Measurements from ENCODE around the gene HTD2. TPM values are rescaled to one million over a fixed set of nuclear protein-coding genes. Genes with fewer than 3 reads are reported as not detected.

The HTD2 gene
- total RNA-seq, 1 donor from 2014 or later = 7.7 TPM

GRCh38 chr3:58352626-58353025 lies 46.3 kb downstream of the HTD2 start:
- no peak for TF ChIP-seq CTCF (IDR thresholded peaks at IDR 0.05; ENCODE audit: insufficient read depth, low read depth, low read length)
- TF ChIP-seq EZH2 (IDR thresholded peaks at IDR 0.05; ENCODE audit: insufficient read depth, low read length) = no peak
- FAIRE-seq = no peak
- Histone ChIP-seq H2AFZ (ENCODE audit: low read depth, low read length) (no peak overlapping the region), H3K4me3 (ENCODE audit: insufficient read depth, low read depth, low read length) (no peak overlapping the region), H3K4me1 (ENCODE audit: insufficient read depth, low read length) (peaks cover 4% of the 10 kb centered on the region), H3K4me2 (ENCODE audit: low read length) (no peak overlapping the region), H3K27me3 (ENCODE audit: insufficient read depth, low read length) (no peaks in the 10 kb centered on the region), H3K9me3 (ENCODE audit: insufficient read depth, low read depth, low read length) (no peaks in the 10 kb centered on the region), H3K27ac (ENCODE audit: low read depth, low read length) (no peak overlapping the region), H3K9ac (ENCODE audit: low read length) (no peak overlapping the region), H4K20me1 (ENCODE audit: insufficient read depth, low read length) (peaks cover 52% of the 10 kb centered on the region), H3K79me2 (ENCODE audit: insufficient read depth, low read length) (peaks cover 47% of the 10 kb centered on the region), H3K36me3 (ENCODE audit: insufficient read depth, low read length) (no peaks in the 10 kb centered on the region)
- no peak overlapping the region for H3K4me3 Mint-ChIP-seq (ENCODE audit: unreplicated experiment)
- H3K36me3 Mint-ChIP-seq (ENCODE audit: low read depth, unreplicated experiment) = no peaks in the 10 kb centered on the region
- DNase-seq (ENCODE audit: low read depth) = no peak
- H3K9me3 Mint-ChIP-seq (ENCODE audit: unreplicated experiment) = no peaks in the 10 kb centered on the region
- H3K27me3 Mint-ChIP-seq (ENCODE audit: low read depth, unreplicated experiment) = peaks cover 2% of the 10 kb centered on the region
- no peak overlapping the region for H3K27ac Mint-ChIP-seq (ENCODE audit: unreplicated experiment)
- peaks cover 13% of the 10 kb centered on the region for H3K4me1 Mint-ChIP-seq (ENCODE audit: low read depth, unreplicated experiment)

GRCh38 chr3:58353722-58354553 lies 47.6 kb downstream of the HTD2 start:
- no peak overlapping the region for H3K4me2 ChIP-seq (ENCODE audit: low read length)
- no peaks in the 10 kb centered on the region for H3K27me3 ChIP-seq (ENCODE audit: insufficient read depth, low read length)
- no peaks in the 10 kb centered on the region for H3K36me3 Mint-ChIP-seq (ENCODE audit: low read depth, unreplicated experiment)
- TF ChIP-seq CTCF (IDR thresholded peaks at IDR 0.05; ENCODE audit: insufficient read depth, low read depth, low read length) = peak; percentile 2
- TF ChIP-seq EZH2 (IDR thresholded peaks at IDR 0.05; ENCODE audit: insufficient read depth, low read length) = no peak
- peaks cover 2% of the 10 kb centered on the region for H3K27me3 Mint-ChIP-seq (ENCODE audit: low read depth, unreplicated experiment)
- peaks cover 4% of the 10 kb centered on the region for H3K4me1 ChIP-seq (ENCODE audit: insufficient read depth, low read length)
- H3K79me2 ChIP-seq (ENCODE audit: insufficient read depth, low read length) = peaks cover 48% of the 10 kb centered on the region
- H3K9ac ChIP-seq (ENCODE audit: low read length) = no peak overlapping the region
- peaks cover 13% of the 10 kb centered on the region for H3K4me1 Mint-ChIP-seq (ENCODE audit: low read depth, unreplicated experiment)
- DNase-seq (ENCODE audit: low read depth) (no peak), FAIRE-seq (no peak)
- no peaks in the 10 kb centered on the region for H3K9me3 Mint-ChIP-seq (ENCODE audit: unreplicated experiment)
- peaks cover 56% of the 10 kb centered on the region for H4K20me1 ChIP-seq (ENCODE audit: insufficient read depth, low read length)
- no peaks in the 10 kb centered on the region for H3K9me3 ChIP-seq (ENCODE audit: insufficient read depth, low read depth, low read length)
- no peak overlapping the region for H3K27ac Mint-ChIP-seq (ENCODE audit: unreplicated experiment)
- H3K4me3 ChIP-seq (ENCODE audit: insufficient read depth, low read depth, low read length) = no peak overlapping the region
- no peak overlapping the region for H3K27ac ChIP-seq (ENCODE audit: low read depth, low read length)
- H3K4me3 Mint-ChIP-seq (ENCODE audit: unreplicated experiment) = no peak overlapping the region
- no peaks in the 10 kb centered on the region for H3K36me3 ChIP-seq (ENCODE audit: insufficient read depth, low read length)
- no peak overlapping the region for H2AFZ ChIP-seq (ENCODE audit: low read depth, low read length)

- no peak overlapping the region for H3K27ac Mint-ChIP-seq (ENCODE audit: unreplicated experiment)
- Histone ChIP-seq H3K36me3 (ENCODE audit: insufficient read depth, low read length) (no peaks in the 10 kb centered on the region), H3K27ac (ENCODE audit: low read depth, low read length) (no peak overlapping the region), H2AFZ (ENCODE audit: low read depth, low read length) (no peak overlapping the region), H3K9ac (ENCODE audit: low read length) (no peak overlapping the region), H4K20me1 (ENCODE audit: insufficient read depth, low read length) (peaks cover 59% of the 10 kb centered on the region), H3K4me3 (ENCODE audit: insufficient read depth, low read depth, low read length) (no peak overlapping the region), H3K4me1 (ENCODE audit: insufficient read depth, low read length) (peaks cover 4% of the 10 kb centered on the region), H3K27me3 (ENCODE audit: insufficient read depth, low read length) (no peaks in the 10 kb centered on the region), H3K79me2 (ENCODE audit: insufficient read depth, low read length) (peaks cover 48% of the 10 kb centered on the region), H3K9me3 (ENCODE audit: insufficient read depth, low read depth, low read length) (no peaks in the 10 kb centered on the region), H3K4me2 (ENCODE audit: low read length) (no peak overlapping the region)
- H3K9me3 Mint-ChIP-seq (ENCODE audit: unreplicated experiment) = no peaks in the 10 kb centered on the region
- H3K4me3 Mint-ChIP-seq (ENCODE audit: unreplicated experiment) = no peak overlapping the region
- no peak for TF ChIP-seq CTCF (IDR thresholded peaks at IDR 0.05; ENCODE audit: insufficient read depth, low read depth, low read length)
- TF ChIP-seq EZH2 (IDR thresholded peaks at IDR 0.05; ENCODE audit: insufficient read depth, low read length) = no peak
- FAIRE-seq (no peak), DNase-seq (ENCODE audit: low read depth) (no peak)
- H3K36me3 Mint-ChIP-seq (ENCODE audit: low read depth, unreplicated experiment) = no peaks in the 10 kb centered on the region
- peaks cover 11% of the 10 kb centered on the region for H3K4me1 Mint-ChIP-seq (ENCODE audit: low read depth, unreplicated experiment)
- peaks cover 2% of the 10 kb centered on the region for H3K27me3 Mint-ChIP-seq (ENCODE audit: low read depth, unreplicated experiment)
Measured at GRCh38 chr3:58355179-58355578, 48.9 kb downstream of the HTD2 start.

Data from astrocyte (in vitro differentiated cells and primary cell).